ENCODE measurements around the gene SERPINE3.

The SERPINE3 gene

DNA sequence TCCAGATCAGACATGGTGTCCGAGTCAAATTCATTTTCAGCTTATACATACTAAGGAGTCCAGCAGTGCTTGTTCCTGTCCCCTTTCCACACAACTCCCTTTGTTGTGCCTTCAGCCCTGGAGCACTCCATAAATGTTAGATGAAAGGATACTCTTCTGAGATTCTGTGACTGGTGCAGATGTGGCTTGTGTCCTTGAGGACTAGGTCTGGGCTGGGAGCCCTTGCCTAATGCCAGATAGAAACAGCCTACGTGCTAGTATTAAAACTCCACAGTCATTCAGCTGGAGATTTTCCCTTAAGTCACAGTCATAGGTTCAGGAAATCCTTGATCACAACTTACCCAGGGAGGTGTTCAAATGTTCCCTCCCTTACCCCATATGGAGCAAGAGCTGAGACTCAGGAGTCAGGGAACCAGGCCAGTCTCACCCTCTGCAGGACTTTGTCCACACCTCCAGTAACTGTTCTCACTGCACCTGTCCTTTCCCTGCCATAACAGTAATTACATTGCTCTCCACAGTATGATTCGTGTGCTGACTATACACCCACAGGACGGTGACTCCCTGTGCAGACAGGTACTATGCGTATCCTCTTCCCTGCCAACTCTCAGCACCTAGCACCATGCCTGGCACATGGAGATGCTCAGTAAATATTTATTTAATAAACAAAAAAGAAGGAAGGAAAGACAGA lies 15.5 kb upstream of the SERPINE3 start:
- no peak overlapping the region for H3K27ac ChIP-seq (ENCODE audit: low read length)
- DNase-seq = no peak
- H3K9me3 ChIP-seq (ENCODE audit: insufficient read depth, low read length, severe bottlenecking) = no peaks in the 10 kb centered on the region
- no peaks in the 10 kb centered on the region for H3K79me2 ChIP-seq (ENCODE audit: insufficient read depth, low read length)
- no peaks in the 10 kb centered on the region for H3K27me3 ChIP-seq (ENCODE audit: insufficient read depth, low read length, poor library complexity)
- H3K36me3 ChIP-seq (ENCODE audit: insufficient read depth, low read length) = no peaks in the 10 kb centered on the region
- ATAC-seq (ENCODE audit: insufficient read depth, low read depth) = no peak
- H3K9ac ChIP-seq (ENCODE audit: low read depth, low read length) = no peak overlapping the region
- no peak overlapping the region for H3K4me2 ChIP-seq (ENCODE audit: insufficient read depth, low read length)
- no peak overlapping the region for H2AFZ ChIP-seq (ENCODE audit: low read depth, low read length)
- H4K20me1 ChIP-seq (ENCODE audit: insufficient read depth, low read length) = no peaks in the 10 kb centered on the region
- H3K4me1 ChIP-seq (ENCODE audit: insufficient read depth, low read length) = no peaks in the 10 kb centered on the region
- TF ChIP-seq CTCF (IDR thresholded peaks at IDR 0.05; ENCODE audit: borderline replicate concordance, extremely low read depth, low read length, poor library complexity, severe bottlenecking) (no peak), EZH2 (IDR thresholded peaks at IDR 0.05; ENCODE audit: borderline replicate concordance, low read depth, low read length, severe bottlenecking) (no peak)
- H3K4me3 ChIP-seq (ENCODE audit: low read depth in 1 of 2, low read length in 2 of 2) = no peak overlapping the region

GRCh38 chr13:51324714-51325420 lies 14.6 kb upstream of the SERPINE3 start:
- TF ChIP-seq CTCF (IDR thresholded peaks at IDR 0.05; ENCODE audit: borderline replicate concordance, extremely low read depth, low read length, poor library complexity, severe bottlenecking) = no peak
- no peak for TF ChIP-seq EZH2 (IDR thresholded peaks at IDR 0.05; ENCODE audit: borderline replicate concordance, low read depth, low read length, severe bottlenecking)
- Histone ChIP-seq H4K20me1 (ENCODE audit: insufficient read depth, low read length) (no peaks in the 10 kb centered on the region), H3K4me3 (ENCODE audit: low read depth in 1 of 2, low read length in 2 of 2) (no peak overlapping the region), H2AFZ (ENCODE audit: low read depth, low read length) (no peak overlapping the region), H3K36me3 (ENCODE audit: insufficient read depth, low read length) (no peaks in the 10 kb centered on the region), H3K27ac (ENCODE audit: low read length) (no peak overlapping the region), H3K4me2 (ENCODE audit: insufficient read depth, low read length) (no peak overlapping the region), H3K4me1 (ENCODE audit: insufficient read depth, low read length) (no peaks in the 10 kb centered on the region), H3K27me3 (ENCODE audit: insufficient read depth, low read length, poor library complexity) (no peaks in the 10 kb centered on the region), H3K9ac (ENCODE audit: low read depth, low read length) (no peak overlapping the region), H3K79me2 (ENCODE audit: insufficient read depth, low read length) (no peaks in the 10 kb centered on the region), H3K9me3 (ENCODE audit: insufficient read depth, low read length, severe bottlenecking) (no peaks in the 10 kb centered on the region)
- no peak for DNase-seq
- ATAC-seq (ENCODE audit: insufficient read depth, low read depth) = no peak

DNA sequence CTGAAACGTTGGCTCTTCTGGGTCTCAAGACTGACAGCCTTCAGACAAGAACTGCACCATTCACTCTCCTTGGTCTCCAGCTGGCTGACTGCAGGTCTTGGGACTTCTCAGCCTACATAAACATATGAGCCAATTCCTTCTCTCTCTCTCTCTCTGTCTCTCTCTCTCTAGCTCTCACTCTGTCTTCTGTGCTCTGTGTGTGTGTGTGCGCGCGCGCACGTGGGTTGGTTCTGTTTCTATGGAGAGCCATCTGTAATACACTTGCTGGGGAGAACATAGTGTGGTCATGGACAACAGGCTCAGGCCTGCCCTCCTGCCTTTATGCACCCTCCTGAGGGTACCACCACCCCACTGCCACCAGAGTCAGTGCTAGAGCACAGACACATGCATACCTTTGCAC lies 13.7 kb upstream of the SERPINE3 start:
- ATAC-seq (ENCODE audit: insufficient read depth, low read depth) = peak; percentile 24; the same call in 1 of the 3 replicates
- no peaks in the 10 kb centered on the region for H3K9me3 ChIP-seq (ENCODE audit: insufficient read depth, low read length, severe bottlenecking)
- H3K4me3 ChIP-seq (ENCODE audit: low read depth in 1 of 2, low read length in 2 of 2) = no peak overlapping the region

More for the DNA sequence above, 13.7 kb upstream of the SERPINE3 start:
- no peaks in the 10 kb centered on the region for H3K36me3 ChIP-seq (ENCODE audit: insufficient read depth, low read length)
- no peak overlapping the region for H3K9ac ChIP-seq (ENCODE audit: low read depth, low read length)
- TF ChIP-seq EZH2 (IDR thresholded peaks at IDR 0.05; ENCODE audit: borderline replicate concordance, low read depth, low read length, severe bottlenecking) (no peak), CTCF (IDR thresholded peaks at IDR 0.05; ENCODE audit: borderline replicate concordance, extremely low read depth, low read length, poor library complexity, severe bottlenecking) (no peak)
- H3K27ac ChIP-seq (ENCODE audit: low read length) = no peak overlapping the region
- H3K4me1 ChIP-seq (ENCODE audit: insufficient read depth, low read length) = 0 out of 2 replicates have a peak, but pooled peaks cover under 1% of the 10 kb centered on the region
- H3K79me2 ChIP-seq (ENCODE audit: insufficient read depth, low read length) = no peaks in the 10 kb centered on the region
- H4K20me1 ChIP-seq (ENCODE audit: insufficient read depth, low read length) = no peaks in the 10 kb centered on the region
- no peak for DNase-seq
- no peak overlapping the region for H3K4me2 ChIP-seq (ENCODE audit: insufficient read depth, low read length)
- no peak overlapping the region for H2AFZ ChIP-seq (ENCODE audit: low read depth, low read length)
- H3K27me3 ChIP-seq (ENCODE audit: insufficient read depth, low read length, poor library complexity) = no peaks in the 10 kb centered on the region
